ENCODE results near the gene BABAM2. TPM values are rescaled to one million over a fixed set of nuclear protein-coding genes. Genes with fewer than 3 reads are reported as not detected.

BABAM2 gene
- total and polyA plus RNA-seq, 2 of the 4 experiments (the other 2 are of a cell fraction): 20.9 to 23.1 TPM

DNA sequence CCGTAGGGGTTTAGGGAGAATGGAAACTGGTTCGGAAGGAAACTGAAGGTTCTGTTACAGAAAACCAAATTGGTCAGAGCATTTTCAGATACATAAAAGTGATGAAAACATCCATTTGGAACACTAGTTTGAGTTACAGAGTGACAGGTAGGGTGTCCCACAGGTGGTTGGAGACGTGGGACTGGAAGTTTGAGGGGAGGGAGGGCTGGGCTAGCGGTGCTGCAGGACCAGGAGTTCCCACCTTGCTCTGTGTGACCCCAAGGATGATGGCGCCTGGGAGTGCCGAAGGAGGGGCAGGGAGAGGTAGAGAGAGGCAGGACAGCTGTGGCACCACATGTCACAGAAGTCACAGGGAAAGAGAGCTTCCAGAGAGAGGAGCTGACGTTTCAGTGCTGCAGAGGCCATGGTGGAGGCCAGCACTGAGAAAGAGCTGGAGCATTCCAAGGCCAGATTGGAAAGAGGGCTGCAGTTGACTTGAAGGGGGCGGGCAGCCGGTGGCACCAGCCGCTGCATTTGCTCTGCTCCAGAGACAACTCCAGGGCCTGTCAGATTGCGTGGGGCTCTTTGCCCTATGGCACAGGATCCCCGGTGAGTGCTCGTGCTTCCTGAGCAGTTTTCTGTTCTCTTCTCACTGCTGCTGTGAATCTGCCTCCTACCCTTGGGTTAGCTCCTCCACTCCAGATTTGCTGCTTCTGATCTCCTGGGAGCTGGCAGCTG, 445.9 kb downstream of the BABAM2 start (continued):
- TF ChIP-seq, protein P1, sequence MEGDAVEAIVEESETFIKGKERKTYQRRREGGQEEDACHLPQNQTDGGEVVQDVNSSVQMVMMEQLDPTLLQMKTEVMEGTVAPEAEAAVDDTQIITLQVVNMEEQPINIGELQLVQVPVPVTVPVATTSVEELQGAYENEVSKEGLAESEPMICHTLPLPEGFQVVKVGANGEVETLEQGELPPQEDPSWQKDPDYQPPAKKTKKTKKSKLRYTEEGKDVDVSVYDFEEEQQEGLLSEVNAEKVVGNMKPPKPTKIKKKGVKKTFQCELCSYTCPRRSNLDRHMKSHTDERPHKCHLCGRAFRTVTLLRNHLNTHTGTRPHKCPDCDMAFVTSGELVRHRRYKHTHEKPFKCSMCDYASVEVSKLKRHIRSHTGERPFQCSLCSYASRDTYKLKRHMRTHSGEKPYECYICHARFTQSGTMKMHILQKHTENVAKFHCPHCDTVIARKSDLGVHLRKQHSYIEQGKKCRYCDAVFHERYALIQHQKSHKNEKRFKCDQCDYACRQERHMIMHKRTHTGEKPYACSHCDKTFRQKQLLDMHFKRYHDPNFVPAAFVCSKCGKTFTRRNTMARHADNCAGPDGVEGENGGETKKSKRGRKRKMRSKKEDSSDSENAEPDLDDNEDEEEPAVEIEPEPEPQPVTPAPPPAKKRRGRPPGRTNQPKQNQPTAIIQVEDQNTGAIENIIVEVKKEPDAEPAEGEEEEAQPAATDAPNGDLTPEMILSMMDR (conservative IDR thresholded peaks at IDR 0.05; ENCODE audit: low read depth, low read length): no peak

DNA sequence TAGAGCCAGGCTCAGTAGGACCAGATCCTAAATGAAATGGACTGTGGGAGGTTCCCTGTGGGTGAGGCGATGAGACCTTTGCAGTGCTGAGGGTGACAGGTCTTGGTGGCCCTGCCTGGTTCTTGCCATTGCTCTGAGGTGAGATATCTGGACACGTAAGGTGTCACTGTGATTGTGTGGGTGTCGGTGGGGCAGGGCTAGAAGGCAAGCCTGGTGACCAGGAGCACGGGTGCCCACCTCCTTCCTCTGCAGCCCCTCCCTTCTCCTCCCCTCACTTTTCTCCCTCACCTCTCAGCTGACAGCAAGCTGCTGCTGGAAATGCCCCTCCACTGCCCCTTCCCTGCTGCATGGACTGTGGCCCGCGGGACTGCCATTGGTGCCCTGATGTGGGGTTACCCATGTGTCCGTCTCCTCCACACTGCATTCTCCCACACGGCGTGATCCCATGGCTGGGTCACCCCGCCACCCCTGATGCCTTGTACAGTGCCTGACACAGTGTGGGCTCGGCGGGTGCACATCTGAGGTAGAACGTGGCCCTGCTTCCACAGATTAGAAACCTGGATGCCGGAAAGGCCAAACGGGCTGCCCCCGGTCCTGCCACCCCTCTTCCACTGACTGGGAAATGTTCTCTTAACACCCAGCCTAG, 446.6 kb downstream of the BABAM2 start:
- Histone ChIP-seq H3K27me3 (ENCODE audit: control insufficient read depth, insufficient read depth, low read length) (no peaks in the 10 kb centered on the region), H3K79me1 (ENCODE audit: low read depth in 1 of 2, low read length in 2 of 2) (no peaks in the 10 kb centered on the region), H4K20me1 (ENCODE audit: insufficient read depth, low read length) (no peaks in the 10 kb centered on the region), H2BK20ac (ENCODE audit: low read depth, low read length) (no peak overlapping the region; the same call in 1 of the 2 replicates), H2BK5ac (ENCODE audit: low read depth, low read length, poor library complexity, severe bottlenecking) (no peak overlapping the region), H3K9ac (ENCODE audit: low read depth, low read length) (no peak overlapping the region), H2AK9ac (replicated peaks; ENCODE audit: low read depth, low read length, poor library complexity) (no peak overlapping the region), H3K4me2 (ENCODE audit: low read depth, low read length) (no peak overlapping the region), H2AK5ac (ENCODE audit: low read depth, low read length) (peak overlapping the region; percentile 70; the same call in 1 of the 2 replicates), H3K9me1 (ENCODE audit: insufficient read depth, low read length) (peaks cover 9% of the 10 kb centered on the region), H3K4me3 (ENCODE audit: insufficient read depth, low read depth, low read length) (no peak overlapping the region), H4K8ac (ENCODE audit: low read depth in 2 of 2, low read length in 2 of 2) (no peak overlapping the region), H3K9me3 (ENCODE audit: control insufficient read depth, insufficient read depth, low read length) (no peaks in the 10 kb centered on the region), H4K5ac (ENCODE audit: low read depth, low read length) (no peak overlapping the region; the same call in 1 of the 2 replicates), H3K18ac (ENCODE audit: low read depth, low read length) (peak overlapping the region; percentile 19; the same call in 1 of the 2 replicates), H3K14ac (replicated peaks; ENCODE audit: low read depth, low read length) (0 out of 2 replicates have a peak overlapping the region, but pooled peaks have one; percentile 3), H3K4me1 (ENCODE audit: control insufficient read depth, insufficient read depth, low read length) (peaks cover 20% of the 10 kb centered on the region), H3K4ac (ENCODE audit: low read depth, low read length) (0 out of 2 replicates have a peak overlapping the region, but pooled peaks have one; percentile 17), H3K56ac (ENCODE audit: extremely low read depth, insufficient read depth, low read length) (no peak overlapping the region), H3K23ac (ENCODE audit: low read depth, low read length) (no peak overlapping the region; the same call in 1 of the 2 replicates), H2BK120ac (ENCODE audit: low read depth, low read length) (no peak overlapping the region), H3K27ac (ENCODE audit: insufficient read depth, low read length) (peak overlapping the region; percentile 6; the same call in 1 of the 2 replicates), H3K36me3 (ENCODE audit: control insufficient read depth, insufficient read depth, low read length) (peaks cover 3% of the 10 kb centered on the region; the same call in 1 of the 2 replicates), H2BK15ac (ENCODE audit: low read depth, low read length) (no peak overlapping the region), H4K91ac (ENCODE audit: insufficient read depth, low read depth, low read length) (no peak overlapping the region; the same call in 1 of the 2 replicates), H2AFZ (replicated peaks; ENCODE audit: low read length, poor library complexity) (no peak overlapping the region)
- ChIA-PET POLR2A (ENCODE audit: unreplicated experiment) (no interaction called here), CTCF (no interaction called here)
- intact Hi-C loops (cut with micrococcal nuclease): no loop called here
- 98% methylated on average over 8 of the region's 16 CpGs; no CpG with 5 or more reads in 1 of the 2 experiments for WGBS, 2 experiments (ENCODE audit: extremely low coverage in 2 of 2, insufficient read length in 1 of 2)
- no peak for DNase-seq
- TF ChIP-seq, protein P2, sequence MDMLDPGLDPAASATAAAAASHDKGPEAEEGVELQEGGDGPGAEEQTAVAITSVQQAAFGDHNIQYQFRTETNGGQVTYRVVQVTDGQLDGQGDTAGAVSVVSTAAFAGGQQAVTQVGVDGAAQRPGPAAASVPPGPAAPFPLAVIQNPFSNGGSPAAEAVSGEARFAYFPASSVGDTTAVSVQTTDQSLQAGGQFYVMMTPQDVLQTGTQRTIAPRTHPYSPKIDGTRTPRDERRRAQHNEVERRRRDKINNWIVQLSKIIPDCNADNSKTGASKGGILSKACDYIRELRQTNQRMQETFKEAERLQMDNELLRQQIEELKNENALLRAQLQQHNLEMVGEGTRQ (IDR thresholded peaks at IDR 0.05; ENCODE audit: low read depth, low read length): no peak
- no peak for TF ChIP-seq FOS (IDR thresholded peaks at IDR 0.05; ENCODE audit: low read depth, low read length)
- TF ChIP-seq MXI1 (IDR thresholded peaks at IDR 0.05; ENCODE audit: borderline replicate concordance, low read depth, low read length): no peak
- in situ Hi-C loops (cut with MboI; ENCODE audit: low sequenced_read_pairs): no loop called here
- BruUV-seq (replicated peaks): no TSS peak
- dilution Hi-C loops (cut with HindIII; ENCODE audit: low sequenced_read_pairs, unreplicated experiment): no loop called here
- no peak for ATAC-seq (ENCODE audit: low read depth)
